NCI-H82 treated with DMSO at 0.1 percent for 48 hours (cell line): ENCODE data around the gene ARID3B.

ENCODE experiments used
- DNase-seq: peaks from one replicate; lab custom pipeline; 2025; ENCODE audit not compliant: unreplicated experiment; lab: John Stamatoyannopoulos, UW

ARID3B gene

DNA sequence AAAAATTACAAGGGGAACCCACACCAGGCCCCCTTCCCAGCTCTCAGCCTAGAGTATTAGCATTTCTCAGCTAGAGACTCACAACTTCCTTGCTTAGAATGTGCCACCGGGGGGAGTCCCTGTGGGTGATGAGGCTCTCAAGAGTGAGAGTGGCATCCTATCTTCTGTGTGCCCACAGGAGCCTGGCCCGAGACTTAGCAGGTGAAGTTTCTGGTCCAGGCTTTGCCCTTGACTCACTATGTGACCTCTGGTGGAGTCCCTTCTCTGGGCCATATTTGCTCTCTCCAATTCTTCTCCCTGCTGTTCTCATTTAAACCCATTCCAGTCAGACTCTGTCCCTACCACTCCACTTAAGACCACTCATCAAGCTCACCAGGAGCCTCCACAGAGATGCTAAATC is 92.8 kb downstream of the ARID3B start:
- DNase-seq: no peak

DNA sequence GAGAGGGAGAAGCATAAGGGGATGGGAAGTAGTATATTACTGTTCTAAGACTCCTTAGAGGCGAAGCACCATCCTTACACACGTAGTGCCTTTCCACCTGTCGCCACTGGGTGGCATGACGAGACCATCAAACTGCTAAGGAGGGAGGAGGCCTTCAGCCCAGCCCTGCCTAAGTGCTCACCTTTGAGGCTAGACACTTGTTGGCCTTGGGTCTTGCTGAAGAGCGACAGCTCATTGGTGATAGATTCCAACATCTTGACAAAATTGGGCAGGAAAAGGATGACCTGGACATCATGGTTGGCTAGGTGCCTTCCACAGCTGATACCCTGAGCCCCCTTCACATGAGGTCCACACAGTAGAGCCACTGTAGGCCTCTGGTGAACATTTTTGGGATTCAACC is 94.2 kb downstream of the ARID3B start:
- peak; percentile 13 for DNase-seq

DNA sequence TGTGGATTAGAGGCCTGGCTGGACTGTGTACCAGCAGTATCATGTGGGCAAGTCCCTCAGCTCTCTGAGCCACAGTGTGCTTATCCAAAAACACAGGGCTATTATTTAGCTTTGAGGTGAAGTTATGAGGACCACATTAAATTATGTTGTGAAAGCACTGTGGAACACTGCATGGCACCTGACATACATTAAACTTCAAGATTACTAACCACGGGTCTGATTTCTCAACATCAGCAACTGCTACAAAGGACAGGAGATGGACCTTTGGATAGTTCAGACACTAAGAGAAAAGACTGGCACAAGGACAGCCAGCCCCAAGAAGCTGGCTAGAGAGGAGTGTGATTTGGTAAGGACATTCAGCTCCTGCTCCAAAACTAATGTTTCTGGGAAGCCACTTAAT is 96.0 kb downstream of the ARID3B start:
- DNase-seq: no peak

DNA sequence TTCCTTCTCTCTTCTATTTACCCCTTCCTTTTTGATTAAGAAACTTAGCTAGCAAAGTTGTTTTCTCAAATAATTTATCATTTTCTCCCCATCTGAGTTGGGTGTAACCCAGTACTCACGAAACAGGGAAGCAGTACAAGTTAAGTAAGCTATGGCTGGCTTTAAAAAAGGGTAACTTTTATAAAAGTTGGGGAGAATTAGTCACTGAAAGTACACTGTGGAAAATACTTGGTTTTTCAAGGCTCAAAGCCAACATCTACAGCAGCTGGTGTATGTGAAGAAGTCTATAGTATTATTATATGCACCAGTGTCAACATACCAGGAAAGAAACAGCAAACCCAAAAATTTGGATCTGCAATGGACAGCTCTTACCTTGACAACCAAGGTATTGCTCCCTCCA is 100.1 kb downstream of the ARID3B start:
- no peak for DNase-seq

DNA sequence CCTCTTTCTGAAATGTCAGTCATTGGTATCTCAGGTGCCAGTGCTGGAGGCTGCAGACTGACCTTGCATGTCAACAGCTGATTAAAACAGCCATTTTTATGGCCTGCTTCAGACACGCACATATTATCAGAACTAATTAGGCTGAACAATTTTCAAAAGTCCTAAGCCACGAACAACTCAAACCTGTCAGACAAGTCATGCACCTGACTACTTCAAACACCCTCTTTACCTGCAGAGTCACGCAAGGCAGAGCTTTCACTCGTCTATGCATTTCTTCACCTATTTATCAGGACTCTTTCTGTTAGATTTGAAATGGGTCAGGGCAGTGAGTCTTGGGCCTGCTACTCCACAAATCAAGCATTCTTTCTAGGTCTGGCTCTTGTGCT is 101.3 kb downstream of the ARID3B start:
- no peak for DNase-seq

DNA sequence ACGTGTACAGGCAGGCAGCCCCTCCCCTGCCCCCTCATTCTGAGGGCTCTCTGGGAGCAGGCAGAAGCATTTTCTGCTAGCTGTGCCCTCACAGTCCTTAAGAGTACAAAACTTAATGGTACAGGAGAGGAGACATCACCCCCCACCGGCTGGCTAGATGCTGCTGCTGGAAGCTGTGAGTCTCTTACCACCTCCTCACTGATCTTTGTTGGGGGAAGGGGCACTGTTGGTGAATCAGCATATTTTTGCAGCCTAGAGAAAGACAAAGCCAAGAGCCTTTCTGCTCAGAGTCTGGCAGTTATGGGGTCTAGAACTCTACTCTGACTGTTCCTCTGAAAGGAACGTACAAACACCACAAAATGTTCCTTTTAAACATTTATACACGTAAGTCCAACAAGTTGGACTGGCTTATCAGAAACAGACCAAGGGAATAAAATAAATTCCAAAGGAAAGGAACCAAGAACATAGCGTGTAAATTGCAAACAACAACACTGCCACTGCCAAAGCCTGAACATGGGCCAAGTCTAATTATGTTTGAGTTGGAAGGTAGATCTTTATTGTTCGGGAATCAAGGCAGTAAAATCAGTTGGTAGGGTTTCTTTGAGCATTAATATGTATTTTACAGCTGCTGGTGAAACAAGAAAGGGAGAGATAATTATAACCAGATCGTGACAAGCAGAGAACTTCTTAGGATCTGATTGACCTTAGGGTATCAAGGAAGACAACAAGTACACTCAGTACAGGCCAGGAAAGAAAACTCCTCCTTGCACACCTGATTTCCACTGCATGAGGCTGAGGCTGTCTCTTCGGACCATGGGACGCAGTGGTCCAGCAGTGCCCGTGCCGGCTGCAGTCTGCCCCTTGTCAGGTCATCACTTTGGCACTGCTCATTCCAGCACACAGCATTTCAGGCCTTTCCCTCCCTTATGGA is 102.0 kb downstream of the ARID3B start:
- DNase-seq: no peak

DNA sequence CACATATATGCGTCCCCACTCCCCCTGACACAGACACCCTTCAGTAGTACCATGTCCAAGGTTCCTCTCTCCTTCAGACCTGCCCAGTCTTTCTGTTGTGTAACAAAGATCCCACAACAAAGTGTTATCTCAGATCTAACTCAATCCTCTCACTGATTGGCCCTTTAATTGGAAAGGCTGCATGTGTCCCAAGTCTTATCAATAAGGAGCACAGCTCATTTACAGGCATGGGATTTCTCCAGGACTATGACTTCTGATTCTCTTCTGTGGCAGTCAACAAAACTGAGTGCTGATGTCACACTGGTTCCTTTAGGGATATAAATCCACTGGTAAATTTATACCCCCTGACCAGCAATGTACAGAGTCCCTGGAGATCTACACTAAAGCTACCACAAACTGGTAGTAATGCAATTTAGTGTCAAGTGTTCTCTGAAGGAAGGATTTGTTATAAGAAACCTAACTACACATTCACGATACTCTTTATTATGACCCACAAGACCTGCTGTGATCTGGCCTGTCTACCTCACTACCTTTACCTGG is 102.7 kb downstream of the ARID3B start:
- no peak for DNase-seq

DNA sequence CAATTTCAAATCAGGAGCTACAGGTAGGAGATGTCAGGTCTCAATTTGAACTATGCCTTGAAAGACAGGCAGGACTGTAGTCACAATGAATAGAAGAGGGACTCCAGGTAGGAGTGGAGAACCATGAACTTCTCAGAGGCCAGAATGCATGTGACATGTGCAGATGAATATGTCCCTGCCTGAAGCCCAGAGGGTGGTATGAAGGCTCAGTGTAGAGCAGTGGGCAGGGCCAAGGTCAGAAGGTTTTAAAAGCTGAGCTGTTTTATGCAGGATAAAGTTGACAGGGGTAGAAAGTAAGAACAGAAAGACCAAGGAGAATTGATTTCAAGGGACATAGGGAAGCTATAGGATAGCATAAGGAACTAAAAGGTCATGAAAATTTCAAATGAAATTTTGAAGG is 105.5 kb downstream of the ARID3B start:
- no peak for DNase-seq
